ENCODE results near the gene BPTF. TPM values are rescaled to one million over a fixed set of nuclear protein-coding genes. Genes with fewer than 3 reads are reported as not detected.
A peak's percentile ranks its signal among the peaks of the same experiment; 100 is the strongest.
"Not testable (repeated sequence)": the region's sequence is repeated elsewhere in the genome, so short reads cannot be mapped to it uniquely, and the experiment has no call there.

The BPTF gene
- total RNA-seq, 2 experiments from 2014 or later = 58.1 to 61.9 TPM

DNA sequence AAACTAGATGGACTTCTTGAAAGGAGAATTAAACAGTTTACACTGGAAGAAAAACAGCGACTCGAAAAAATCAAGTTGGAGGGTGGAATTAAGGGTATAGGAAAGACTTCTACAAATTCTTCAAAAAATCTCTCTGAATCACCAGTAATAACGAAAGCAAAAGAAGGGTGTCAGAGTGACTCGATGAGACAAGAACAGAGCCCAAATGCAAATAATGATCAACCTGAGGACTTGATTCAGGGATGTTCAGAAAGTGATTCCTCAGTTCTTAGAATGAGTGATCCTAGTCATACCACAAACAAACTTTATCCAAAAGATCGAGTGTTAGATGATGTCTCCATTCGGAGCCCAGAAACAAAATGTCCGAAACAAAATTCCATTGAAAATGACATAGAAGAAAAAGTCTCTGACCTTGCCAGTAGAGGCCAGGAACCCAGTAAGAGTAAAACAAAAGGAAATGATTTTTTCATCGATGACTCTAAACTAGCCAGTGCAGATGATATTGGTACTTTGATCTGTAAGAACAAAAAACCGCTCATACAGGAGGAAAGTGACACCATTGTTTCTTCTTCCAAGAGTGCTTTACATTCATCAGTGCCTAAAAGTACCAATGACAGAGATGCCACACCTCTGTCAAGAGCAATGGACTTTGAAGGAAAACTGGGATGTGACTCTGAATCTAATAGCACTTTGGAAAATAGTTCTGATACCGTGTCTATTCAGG lies 85.9 kb downstream of the BPTF start:
- H3K9me3 Mint-ChIP-seq = no peaks in the 10 kb centered on the region
- H3K4me1 Mint-ChIP-seq (ENCODE audit: low read depth) = peaks cover 18% of the 10 kb centered on the region
- CTCF ChIA-PET = no interaction called here
- H3K27ac Mint-ChIP-seq = peak overlapping the region; percentile 81
- H3K36me3 Mint-ChIP-seq (ENCODE audit: low read depth) = peaks cover 35% of the 10 kb centered on the region
- H3K4me3 Mint-ChIP-seq = no peak overlapping the region
- no peaks in the 10 kb centered on the region for H3K27me3 Mint-ChIP-seq (ENCODE audit: low read depth)
- intact Hi-C loops (cut with micrococcal nuclease) = loop anchor here (1.0 to 5.0 kb wide), 4 partner anchors 49 to 194 kb away; partner anchors contain the start of gene NOL11
- DNase-seq = no peak

DNA sequence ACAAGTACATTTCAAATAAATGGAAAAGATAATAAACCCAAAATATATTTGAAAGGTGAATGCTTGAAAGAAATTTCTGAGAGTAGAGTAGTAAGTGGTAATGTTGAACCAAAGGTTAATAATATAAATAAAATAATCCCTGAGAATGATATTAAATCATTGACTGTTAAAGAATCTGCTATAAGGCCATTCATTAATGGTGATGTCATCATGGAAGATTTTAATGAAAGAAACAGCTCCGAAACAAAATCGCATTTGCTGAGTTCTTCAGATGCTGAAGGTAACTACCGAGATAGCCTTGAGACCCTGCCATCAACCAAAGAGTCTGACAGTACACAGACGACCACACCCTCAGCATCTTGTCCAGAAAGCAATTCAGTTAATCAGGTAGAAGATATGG lies 86.8 kb downstream of the BPTF start:
- peaks cover 31% of the 10 kb centered on the region for H3K36me3 Mint-ChIP-seq (ENCODE audit: low read depth)
- no peaks in the 10 kb centered on the region for H3K27me3 Mint-ChIP-seq (ENCODE audit: low read depth)
- CTCF ChIA-PET = no interaction called here
- intact Hi-C loops (cut with micrococcal nuclease) = loop anchor here (5.0 kb wide), 1 partner anchor 50 kb away; no protein-coding TSS in a partner anchor
- no peaks in the 10 kb centered on the region for H3K9me3 Mint-ChIP-seq
- peaks cover 18% of the 10 kb centered on the region for H3K4me1 Mint-ChIP-seq (ENCODE audit: low read depth)
- no peak for DNase-seq
- no peak overlapping the region for H3K4me3 Mint-ChIP-seq
- H3K27ac Mint-ChIP-seq = no peak overlapping the region

DNA sequence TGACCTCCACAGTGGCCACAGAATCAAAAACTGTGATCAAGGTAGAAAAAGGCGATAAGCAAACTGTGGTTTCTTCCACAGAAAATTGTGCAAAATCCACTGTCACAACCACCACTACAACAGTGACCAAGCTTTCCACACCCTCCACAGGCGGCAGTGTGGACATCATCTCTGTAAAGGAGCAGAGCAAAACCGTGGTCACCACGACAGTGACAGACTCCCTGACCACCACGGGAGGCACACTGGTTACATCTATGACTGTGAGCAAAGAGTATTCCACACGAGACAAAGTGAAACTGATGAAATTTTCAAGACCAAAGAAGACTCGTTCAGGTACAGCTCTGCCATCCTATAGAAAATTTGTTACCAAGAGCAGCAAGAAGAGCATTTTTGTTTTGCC lies 87.4 kb downstream of the BPTF start:
- peak; percentile 8 for DNase-seq
- H3K27me3 Mint-ChIP-seq (ENCODE audit: low read depth) = no peaks in the 10 kb centered on the region
- CTCF ChIA-PET = no interaction called here
- peaks cover 18% of the 10 kb centered on the region for H3K4me1 Mint-ChIP-seq (ENCODE audit: low read depth)
- intact Hi-C loops (cut with micrococcal nuclease) = loop anchor here (5.0 kb wide), 1 partner anchor 50 kb away; no protein-coding TSS in a partner anchor
- H3K4me3 Mint-ChIP-seq = no peak overlapping the region
- H3K36me3 Mint-ChIP-seq (ENCODE audit: low read depth) = peaks cover 29% of the 10 kb centered on the region
- no peaks in the 10 kb centered on the region for H3K9me3 Mint-ChIP-seq
- H3K27ac Mint-ChIP-seq = no peak overlapping the region

DNA sequence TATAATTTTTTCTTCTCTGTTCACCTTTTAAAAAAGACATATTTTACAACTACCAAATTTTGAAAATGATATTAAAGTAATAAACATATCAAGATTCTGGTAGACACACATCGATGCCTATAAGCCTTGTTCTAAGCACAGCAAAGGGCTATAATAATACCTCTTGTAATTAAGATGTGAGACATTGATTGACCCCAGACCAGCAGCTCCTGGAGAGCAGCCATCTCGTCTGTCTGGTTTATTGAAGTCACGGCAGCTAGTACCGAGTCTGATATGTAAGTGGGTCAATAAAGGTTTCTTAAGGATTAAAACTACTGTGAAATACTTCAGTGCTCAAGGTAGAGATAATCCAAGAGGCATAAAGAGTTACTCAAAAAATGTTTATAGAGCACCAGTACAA lies 94.9 kb downstream of the BPTF start:
- no peak overlapping the region for H3K27ac Mint-ChIP-seq
- no peaks in the 10 kb centered on the region for H3K27me3 Mint-ChIP-seq (ENCODE audit: low read depth)
- H3K4me3 Mint-ChIP-seq = no peak overlapping the region
- H3K4me1 Mint-ChIP-seq (ENCODE audit: low read depth) = no peaks in the 10 kb centered on the region
- peaks cover 17% of the 10 kb centered on the region for H3K36me3 Mint-ChIP-seq (ENCODE audit: low read depth)
- no peaks in the 10 kb centered on the region for H3K9me3 Mint-ChIP-seq
- CTCF ChIA-PET = no interaction called here
- no peak for DNase-seq
- intact Hi-C loops (cut with micrococcal nuclease) = no loop called here

DNA sequence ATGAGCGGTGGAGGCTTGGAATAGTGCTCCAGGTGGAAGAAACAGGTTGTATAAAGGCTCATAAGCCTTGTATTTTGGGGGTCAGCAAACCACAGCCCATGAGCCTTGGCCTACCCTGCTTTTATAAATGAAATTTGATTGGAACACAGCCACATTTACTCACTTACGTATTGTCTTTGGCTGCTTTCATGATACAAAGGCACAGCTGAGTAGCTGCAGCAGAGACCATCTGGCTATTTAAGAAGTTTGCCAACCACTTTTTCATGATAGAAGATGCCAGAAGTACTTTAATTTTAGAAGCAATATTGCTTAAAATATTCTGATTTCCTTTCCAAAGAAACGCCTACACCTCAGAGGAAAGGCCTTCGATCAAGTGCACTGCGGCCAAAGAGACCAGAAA lies 97.2 kb downstream of the BPTF start:
- no peak for DNase-seq
- H3K36me3 Mint-ChIP-seq (ENCODE audit: low read depth) = peaks cover 13% of the 10 kb centered on the region
- no peak overlapping the region for H3K4me3 Mint-ChIP-seq
- H3K4me1 Mint-ChIP-seq (ENCODE audit: low read depth) = no peaks in the 10 kb centered on the region
- CTCF ChIA-PET = no interaction called here
- H3K9me3 Mint-ChIP-seq = no peaks in the 10 kb centered on the region
- H3K27ac Mint-ChIP-seq = no peak overlapping the region
- intact Hi-C loops (cut with micrococcal nuclease) = no loop called here
- no peaks in the 10 kb centered on the region for H3K27me3 Mint-ChIP-seq (ENCODE audit: low read depth)

DNA sequence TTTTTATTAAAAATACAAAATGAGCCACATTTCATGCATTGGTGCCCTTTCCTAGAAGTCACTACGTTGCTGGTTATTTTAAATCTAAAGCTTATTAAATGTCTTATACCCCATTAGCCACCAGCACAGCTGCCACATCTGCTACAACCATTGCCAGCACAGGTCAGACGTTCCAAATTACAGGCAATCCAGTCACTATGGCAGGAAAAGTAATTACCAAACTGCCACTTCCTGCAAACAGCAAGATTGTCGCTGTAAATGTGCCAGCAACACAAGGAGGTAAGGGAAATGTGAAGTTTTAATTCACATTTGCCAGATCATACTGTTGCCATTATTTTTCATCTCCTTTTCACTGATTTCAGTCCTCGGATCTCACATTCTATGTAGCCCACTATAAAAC lies 103.5 kb downstream of the BPTF start:
- Mint-ChIP-seq H3K36me3 (ENCODE audit: low read depth) (peaks cover 13% of the 10 kb centered on the region), H3K27ac (peak overlapping the region; percentile 31)
- H3K4me1 Mint-ChIP-seq (ENCODE audit: low read depth); H3K27me3 Mint-ChIP-seq (ENCODE audit: low read depth); DNase-seq; H3K9me3 Mint-ChIP-seq; intact Hi-C loops (cut with micrococcal nuclease); CTCF ChIA-PET; H3K4me3 Mint-ChIP-seq: not testable (repeated sequence)

DNA sequence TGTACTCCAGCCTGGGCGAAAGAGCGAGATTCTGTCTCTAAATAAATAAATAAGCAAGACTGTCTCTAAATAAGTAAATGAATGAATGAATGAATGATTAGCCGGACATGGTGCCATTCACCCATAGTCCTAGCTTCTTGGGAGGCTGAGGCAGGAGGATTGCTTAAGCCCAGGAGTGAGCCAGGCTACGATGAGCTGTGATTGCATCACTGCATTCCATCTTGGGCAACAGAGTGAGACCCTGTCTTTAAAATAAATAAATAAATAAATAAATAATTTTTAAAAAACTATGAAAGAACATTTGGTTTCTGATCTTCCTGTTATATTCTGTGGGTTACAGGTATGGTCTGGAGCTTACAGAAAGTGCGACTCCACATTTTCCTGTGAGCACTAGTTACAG lies 105.9 kb downstream of the BPTF start:
- Mint-ChIP-seq H3K36me3 (ENCODE audit: low read depth) (peaks cover 12% of the 10 kb centered on the region), H3K27ac (no peak overlapping the region), H3K4me3 (no peak overlapping the region), H3K27me3 (ENCODE audit: low read depth) (no peaks in the 10 kb centered on the region), H3K4me1 (ENCODE audit: low read depth) (no peaks in the 10 kb centered on the region), H3K9me3 (no peaks in the 10 kb centered on the region)
- no peak for DNase-seq
- intact Hi-C loops (cut with micrococcal nuclease) = no loop called here
- CTCF ChIA-PET = no interaction called here

DNA sequence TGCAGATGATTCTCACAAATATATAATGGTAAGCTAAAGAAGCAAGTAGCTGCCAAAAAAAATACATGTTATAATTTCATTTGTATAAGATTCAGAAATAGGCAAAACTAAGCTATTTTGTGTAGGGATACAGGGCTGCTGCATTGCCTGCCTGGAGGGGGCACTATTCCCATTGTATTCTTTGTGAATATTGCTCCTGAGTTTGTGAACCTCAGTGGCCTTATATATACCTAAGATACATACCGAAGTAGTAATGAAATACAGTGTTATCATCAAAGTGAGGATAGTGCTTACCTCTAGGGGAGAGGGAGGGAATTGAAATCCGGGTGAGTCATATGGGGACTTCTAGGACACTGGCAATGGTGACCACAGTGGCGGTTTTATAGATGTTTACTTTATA lies 117.5 kb downstream of the BPTF start:
- CTCF ChIA-PET = interaction anchor here (0.9 to 1.4 kb wide), 2 partner anchors 21 to 143 kb away, joined by 3 to 4 read pairs; no protein-coding TSS in a partner anchor
- Mint-ChIP-seq H3K9me3 (no peaks in the 10 kb centered on the region), H3K4me1 (ENCODE audit: low read depth) (no peaks in the 10 kb centered on the region), H3K4me3 (no peak overlapping the region), H3K27ac (no peak overlapping the region), H3K36me3 (ENCODE audit: low read depth) (peaks cover 20% of the 10 kb centered on the region), H3K27me3 (ENCODE audit: low read depth) (no peaks in the 10 kb centered on the region)
- DNase-seq = no peak
- intact Hi-C loops (cut with micrococcal nuclease) = no loop called here

DNA sequence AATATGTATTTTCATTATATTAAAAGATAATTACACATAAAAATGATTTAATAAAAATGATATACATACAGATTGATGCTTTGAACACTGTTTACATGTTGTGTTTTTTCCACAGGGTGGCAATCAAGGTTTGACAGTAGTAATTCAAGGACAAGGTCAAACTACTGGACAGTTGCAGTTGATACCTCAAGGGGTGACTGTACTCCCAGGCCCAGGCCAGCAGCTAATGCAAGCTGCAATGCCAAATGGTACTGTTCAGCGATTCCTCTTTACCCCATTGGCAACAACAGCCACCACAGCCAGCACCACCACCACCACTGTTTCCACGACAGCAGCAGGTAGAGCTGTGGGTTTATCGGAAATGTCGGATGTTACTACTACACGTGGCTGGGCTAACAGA lies 118.7 kb downstream of the BPTF start:
- CTCF ChIA-PET = interaction anchor here (0.5 to 0.9 kb wide), 2 partner anchors 67 to 484 kb away, joined by 3 read pairs; no protein-coding TSS in a partner anchor
- Mint-ChIP-seq H3K4me3 (no peak overlapping the region), H3K27me3 (ENCODE audit: low read depth) (no peaks in the 10 kb centered on the region), H3K4me1 (ENCODE audit: low read depth) (no peaks in the 10 kb centered on the region), H3K36me3 (ENCODE audit: low read depth) (peaks cover 26% of the 10 kb centered on the region), H3K9me3 (no peaks in the 10 kb centered on the region), H3K27ac (no peak overlapping the region)
- DNase-seq = no peak
- intact Hi-C loops (cut with micrococcal nuclease) = no loop called here

DNA sequence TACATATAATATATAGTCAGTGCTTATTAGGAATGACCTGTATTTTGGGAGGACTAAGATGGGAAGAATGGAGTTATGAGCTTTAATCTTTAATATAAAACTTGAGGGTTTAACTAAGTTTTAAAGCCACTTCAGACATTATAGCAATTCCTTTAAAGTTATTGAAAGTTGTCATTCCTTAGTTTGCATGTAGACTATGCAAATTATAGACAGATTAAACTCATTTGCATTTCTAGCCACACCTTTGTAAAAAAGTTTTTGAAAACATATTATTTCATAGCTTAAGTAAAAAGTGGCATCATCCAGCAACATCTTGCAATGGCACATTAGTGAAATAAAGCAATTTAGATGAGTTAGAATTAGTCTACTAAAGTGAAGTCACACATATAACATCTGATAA lies 121.2 kb downstream of the BPTF start:
- Mint-ChIP-seq H3K4me3 (no peak overlapping the region), H3K9me3 (no peaks in the 10 kb centered on the region), H3K27me3 (ENCODE audit: low read depth) (no peaks in the 10 kb centered on the region), H3K4me1 (ENCODE audit: low read depth) (no peaks in the 10 kb centered on the region), H3K27ac (no peak overlapping the region), H3K36me3 (ENCODE audit: low read depth) (peaks cover 30% of the 10 kb centered on the region)
- DNase-seq = no peak
- intact Hi-C loops (cut with micrococcal nuclease) = no loop called here
- CTCF ChIA-PET = interaction anchor here (0.7 kb wide), 1 partner anchor 12 kb away, joined by 3 read pairs; no protein-coding TSS in a partner anchor

DNA sequence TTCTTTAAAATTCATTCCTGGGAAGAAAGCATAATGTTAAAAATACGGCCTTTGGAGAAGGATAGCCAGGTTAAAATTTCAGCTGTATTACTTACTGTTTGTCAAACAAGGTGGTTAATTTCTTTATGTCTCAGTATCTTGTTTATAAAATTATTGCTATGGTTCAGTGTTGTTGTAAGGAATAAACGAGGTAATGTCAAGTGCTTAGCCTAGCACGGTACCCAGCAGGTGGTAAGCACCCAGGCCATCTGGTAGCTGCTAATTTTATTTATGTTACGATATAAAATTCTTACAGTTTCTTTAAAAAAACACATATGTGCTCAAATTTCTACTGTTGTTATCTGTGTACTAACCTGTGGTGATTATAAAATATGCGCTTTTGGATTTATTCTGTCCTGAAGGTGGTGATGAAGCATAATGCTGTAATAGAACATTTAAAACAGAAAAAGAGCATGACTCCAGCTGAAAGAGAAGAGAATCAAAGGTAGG lies 122.1 kb downstream of the BPTF start:
- no peaks in the 10 kb centered on the region for H3K27me3 Mint-ChIP-seq (ENCODE audit: low read depth)
- DNase-seq = no peak
- intact Hi-C loops (cut with micrococcal nuclease) = no loop called here
- CTCF ChIA-PET = interaction anchor here (0.7 kb wide), 1 partner anchor 11 kb away, joined by 3 read pairs; no protein-coding TSS in a partner anchor
- no peak overlapping the region for H3K4me3 Mint-ChIP-seq
- H3K4me1 Mint-ChIP-seq (ENCODE audit: low read depth) = no peaks in the 10 kb centered on the region
- H3K9me3 Mint-ChIP-seq = no peaks in the 10 kb centered on the region
- H3K27ac Mint-ChIP-seq = no peak overlapping the region
- peaks cover 29% of the 10 kb centered on the region for H3K36me3 Mint-ChIP-seq (ENCODE audit: low read depth)

DNA sequence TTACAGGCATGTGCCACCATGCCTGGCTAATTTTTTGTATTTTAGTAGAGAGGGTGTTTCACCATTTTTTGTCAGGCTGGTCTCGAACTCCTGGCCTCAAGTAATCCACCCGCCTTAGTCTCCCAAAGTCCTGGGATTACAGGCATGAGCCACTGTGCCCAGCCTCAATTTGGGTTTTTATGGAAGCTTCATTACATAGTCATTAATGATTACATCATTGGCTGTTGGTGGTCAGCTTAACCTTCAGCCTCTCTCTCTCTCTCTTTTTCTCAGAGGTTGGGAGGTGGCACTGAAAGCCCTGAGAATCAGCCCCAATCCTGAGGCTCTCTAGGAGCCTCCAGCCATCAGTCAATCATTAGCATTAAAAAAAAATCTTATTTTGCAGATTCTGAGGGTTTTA lies 125.6 kb downstream of the BPTF start:
- Mint-ChIP-seq H3K27ac (no peak overlapping the region), H3K36me3 (ENCODE audit: low read depth) (peaks cover 18% of the 10 kb centered on the region), H3K9me3 (no peaks in the 10 kb centered on the region), H3K4me3 (no peak overlapping the region), H3K27me3 (ENCODE audit: low read depth) (no peaks in the 10 kb centered on the region), H3K4me1 (ENCODE audit: low read depth) (no peaks in the 10 kb centered on the region)
- intact Hi-C loops (cut with micrococcal nuclease) = no loop called here
- CTCF ChIA-PET = no interaction called here
- no peak for DNase-seq

DNA sequence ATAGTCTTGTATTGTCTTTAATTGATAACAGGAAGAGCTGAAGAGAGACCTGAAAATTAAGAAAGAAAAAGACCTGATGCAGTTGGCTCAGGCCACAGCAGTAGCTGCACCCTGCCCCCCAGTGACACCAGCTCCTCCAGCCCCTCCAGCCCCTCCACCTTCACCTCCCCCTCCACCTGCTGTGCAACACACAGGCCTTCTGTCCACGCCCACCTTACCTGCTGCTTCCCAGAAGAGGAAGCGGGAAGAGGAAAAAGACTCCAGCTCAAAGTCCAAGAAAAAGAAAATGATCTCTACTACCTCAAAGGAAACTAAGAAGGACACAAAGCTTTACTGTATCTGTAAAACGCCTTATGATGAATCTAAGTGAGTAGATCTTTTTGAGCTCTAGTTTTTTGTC lies 134.2 kb downstream of the BPTF start:
- Mint-ChIP-seq H3K4me3 (no peak overlapping the region), H3K9me3 (no peaks in the 10 kb centered on the region), H3K36me3 (ENCODE audit: low read depth) (peaks cover 10% of the 10 kb centered on the region), H3K27me3 (ENCODE audit: low read depth) (no peaks in the 10 kb centered on the region), H3K27ac (peak overlapping the region; percentile 68), H3K4me1 (ENCODE audit: low read depth) (peaks cover 15% of the 10 kb centered on the region)
- CTCF ChIA-PET = interaction anchor here (0.6 to 0.8 kb wide), 2 partner anchors 101 to 312 kb away, joined by 3 to 5 read pairs; no protein-coding TSS in a partner anchor
- intact Hi-C loops (cut with micrococcal nuclease) = no loop called here
- no peak for DNase-seq
